ENCODE measurements around the gene FOXO6.

The FOXO6 gene

GRCh38 chr1:41351262-41352151 is 9.7 kb upstream of the FOXO6 start:
- DNase-seq (ENCODE audit: low read depth), result no peak

GRCh38 chr1:41353744-41354143 is 7.5 kb upstream of the FOXO6 start:
- no peak for DNase-seq (ENCODE audit: low read depth)

GRCh38 chr1:41354956-41355355 is 6.3 kb upstream of the FOXO6 start:
- DNase-seq (ENCODE audit: low read depth), result no peak

GRCh38 chr1:41355356-41355755 is 5.9 kb upstream of the FOXO6 start:
- no peak for DNase-seq (ENCODE audit: low read depth)

- no peak for DNase-seq (ENCODE audit: low read depth)
Measured at GRCh38 chr1:41355761-41356160, 5.5 kb upstream of the FOXO6 start.

GRCh38 chr1:41356752-41357151 is 4.5 kb upstream of the FOXO6 start:
- no peak for DNase-seq (ENCODE audit: low read depth)

GRCh38 chr1:41357451-41358101 is 3.7 kb upstream of the FOXO6 start:
- DNase-seq (ENCODE audit: low read depth), result no peak

GRCh38 chr1:41358131-41359021 is 2.9 kb upstream of the FOXO6 start:
- DNase-seq (ENCODE audit: low read depth), result no peak

GRCh38 chr1:41359211-41360073 is 1.8 kb upstream of the FOXO6 start:
- DNase-seq (ENCODE audit: low read depth), result no peak

GRCh38 chr1:41360074-41360785 is 1.0 kb upstream of the FOXO6 start:
- no peak for DNase-seq (ENCODE audit: low read depth)

- no peak for DNase-seq (ENCODE audit: low read depth)
Measured at GRCh38 chr1:41361495-41362356, 492 bp downstream of the FOXO6 start.

GRCh38 chr1:41362357-41362721 is 1.1 kb downstream of the FOXO6 start:
- DNase-seq (ENCODE audit: low read depth), result no peak

- no peak for DNase-seq (ENCODE audit: low read depth)
Measured at GRCh38 chr1:41362749-41363590, 1.7 kb downstream of the FOXO6 start.

GRCh38 chr1:41363591-41364320 is 2.5 kb downstream of the FOXO6 start:
- DNase-seq (ENCODE audit: low read depth), result no peak

- DNase-seq (ENCODE audit: low read depth), result no peak
Measured at GRCh38 chr1:41364442-41365319, 3.4 kb downstream of the FOXO6 start.

- DNase-seq (ENCODE audit: low read depth), result no peak
Measured at GRCh38 chr1:41365320-41365633, 4.0 kb downstream of the FOXO6 start.

- DNase-seq (ENCODE audit: low read depth), result peak; percentile 17
Measured at GRCh38 chr1:41365772-41366454, 4.7 kb downstream of the FOXO6 start.

Data from activated T-helper 9 cell treated with anti-CD3 and anti-CD28 coated beads, Interleukin-2, amount 50 U/mL, for 16 hours (primary cell).